ENCODE data around the gene LAPTM5. TPM values are rescaled to one million over a fixed set of nuclear protein-coding genes. Genes with fewer than 3 reads are reported as not detected.

LAPTM5 gene
- total and polyA plus RNA-seq, 4 donors = 18.0 to 46.2 (median 28.1) TPM

DNA sequence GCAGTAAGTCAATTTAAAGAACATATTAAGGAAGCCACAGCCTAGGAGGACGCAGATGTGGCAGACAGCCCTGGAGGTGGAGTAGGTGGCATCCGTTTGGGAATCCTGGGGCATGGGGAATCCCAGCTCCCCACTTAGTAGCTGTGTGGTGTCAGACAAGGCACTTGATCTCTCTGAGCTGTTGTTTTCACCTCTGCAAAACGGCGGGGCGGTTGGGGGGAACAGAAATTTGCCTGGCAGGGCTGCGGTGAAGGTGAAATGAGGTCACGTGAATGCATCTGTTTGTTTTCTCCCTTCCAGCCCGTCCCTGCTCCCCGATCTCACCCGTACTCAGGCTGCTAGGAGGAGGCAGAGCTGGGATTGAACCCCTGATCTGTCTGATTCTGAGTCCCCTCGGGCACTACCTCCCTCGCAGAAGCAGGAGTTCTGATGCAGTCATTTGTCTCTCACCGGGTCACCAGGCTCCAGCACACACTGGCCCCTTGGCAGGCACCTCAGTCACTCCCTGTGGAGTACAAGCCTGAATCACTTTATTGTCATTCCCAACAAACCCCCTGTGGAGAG, 2.2 kb upstream of the LAPTM5 start:
- H3K9me3 ChIP-seq (ENCODE audit: control insufficient read depth in 4 of 4, low read length in 3 of 4) = no peaks in the 10 kb centered on the region
- no peak overlapping the region for H3K4me3 ChIP-seq (ENCODE audit: low read depth in 1 of 3, low read length in 3 of 3)

DNA sequence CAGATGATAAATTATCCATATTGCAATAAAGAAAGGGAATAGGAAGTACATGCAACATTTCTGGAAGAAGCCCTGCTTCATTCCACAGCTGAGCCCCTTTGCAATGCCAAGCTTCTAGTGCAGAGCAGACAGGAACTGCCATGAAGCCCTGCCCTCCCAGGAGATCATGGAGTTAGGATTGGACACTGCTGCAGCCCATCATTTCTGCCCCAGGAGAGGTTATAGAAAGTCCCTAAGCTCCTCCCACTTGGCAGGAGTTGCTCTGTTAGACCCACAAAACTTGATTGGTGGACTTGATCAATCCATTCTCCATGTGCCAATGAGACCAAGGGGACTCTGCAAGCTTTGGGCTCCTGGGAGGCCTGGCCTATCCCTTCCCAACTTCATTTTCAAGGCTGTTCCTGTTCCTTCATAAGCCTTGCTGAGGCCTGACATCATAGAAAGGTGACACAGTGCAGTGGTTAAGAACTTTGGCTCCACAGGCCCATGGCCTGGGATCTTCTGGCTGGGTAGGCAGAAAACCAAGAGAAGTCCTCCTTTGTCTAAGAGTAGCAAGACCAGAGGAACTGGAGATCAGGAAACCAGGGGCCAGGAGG, 1.3 kb upstream of the LAPTM5 start:
- Histone ChIP-seq H3K9ac (ENCODE audit: low read depth in 1 of 2, low read length in 2 of 2) (no peak overlapping the region), H3K9me3 (ENCODE audit: control insufficient read depth in 4 of 4, low read length in 3 of 4) (no peaks in the 10 kb centered on the region), H3K27ac (ENCODE audit: low read depth in 1 of 2, low read length in 2 of 2) (no peak overlapping the region), H3K4me1 (ENCODE audit: control insufficient read depth in 4 of 4, insufficient read depth in 4 of 4, low read length in 3 of 4) (peaks cover 0 to 7% (median 0%) of the 10 kb centered on the region in 4 donors), H3K36me3 (ENCODE audit: control insufficient read depth in 4 of 4, insufficient read depth in 3 of 4, low read depth in 1 of 4, low read length in 3 of 4) (no peaks in the 10 kb centered on the region), H3K4me3 (ENCODE audit: low read depth in 1 of 3, low read length in 3 of 3) (no peak overlapping the region), H3K27me3 (ENCODE audit: control insufficient read depth in 4 of 4, insufficient read depth in 4 of 4, low read length in 3 of 4) (no peaks in the 10 kb centered on the region)
- no peak for DNase-seq (ENCODE audit: low spot score)
- TF ChIP-seq, protein P1, sequence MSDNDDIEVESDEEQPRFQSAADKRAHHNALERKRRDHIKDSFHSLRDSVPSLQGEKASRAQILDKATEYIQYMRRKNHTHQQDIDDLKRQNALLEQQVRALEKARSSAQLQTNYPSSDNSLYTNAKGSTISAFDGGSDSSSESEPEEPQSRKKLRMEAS (IDR thresholded peaks at IDR 0.05) = no peak
- TF ChIP-seq YY1 (IDR thresholded peaks at IDR 0.05) (no peak), RXRA (IDR thresholded peaks at IDR 0.05) (no peak), EGR1 (IDR thresholded peaks at IDR 0.05; ENCODE audit: low read depth in 2 of 2) (no peak), SP1 (IDR thresholded peaks at IDR 0.05) (no peak), RAD21 (IDR thresholded peaks at IDR 0.05) (no peak), GABPA (IDR thresholded peaks at IDR 0.05 in 1 of 2, conservative IDR thresholded peaks at IDR 0.05 in 1 of 2) (no peak), HNF4A (conservative IDR thresholded peaks at IDR 0.05) (no peak), TAF1 (conservative IDR thresholded peaks at IDR 0.05) (no peak), HNF4G (IDR thresholded peaks at IDR 0.05) (no peak), FOXA1 (IDR thresholded peaks at IDR 0.05) (no peak)
- TF ChIP-seq, protein P2, sequence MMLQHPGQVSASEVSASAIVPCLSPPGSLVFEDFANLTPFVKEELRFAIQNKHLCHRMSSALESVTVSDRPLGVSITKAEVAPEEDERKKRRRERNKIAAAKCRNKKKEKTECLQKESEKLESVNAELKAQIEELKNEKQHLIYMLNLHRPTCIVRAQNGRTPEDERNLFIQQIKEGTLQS (IDR thresholded peaks at IDR 0.05) = no peak
- TF ChIP-seq, protein P3, sequence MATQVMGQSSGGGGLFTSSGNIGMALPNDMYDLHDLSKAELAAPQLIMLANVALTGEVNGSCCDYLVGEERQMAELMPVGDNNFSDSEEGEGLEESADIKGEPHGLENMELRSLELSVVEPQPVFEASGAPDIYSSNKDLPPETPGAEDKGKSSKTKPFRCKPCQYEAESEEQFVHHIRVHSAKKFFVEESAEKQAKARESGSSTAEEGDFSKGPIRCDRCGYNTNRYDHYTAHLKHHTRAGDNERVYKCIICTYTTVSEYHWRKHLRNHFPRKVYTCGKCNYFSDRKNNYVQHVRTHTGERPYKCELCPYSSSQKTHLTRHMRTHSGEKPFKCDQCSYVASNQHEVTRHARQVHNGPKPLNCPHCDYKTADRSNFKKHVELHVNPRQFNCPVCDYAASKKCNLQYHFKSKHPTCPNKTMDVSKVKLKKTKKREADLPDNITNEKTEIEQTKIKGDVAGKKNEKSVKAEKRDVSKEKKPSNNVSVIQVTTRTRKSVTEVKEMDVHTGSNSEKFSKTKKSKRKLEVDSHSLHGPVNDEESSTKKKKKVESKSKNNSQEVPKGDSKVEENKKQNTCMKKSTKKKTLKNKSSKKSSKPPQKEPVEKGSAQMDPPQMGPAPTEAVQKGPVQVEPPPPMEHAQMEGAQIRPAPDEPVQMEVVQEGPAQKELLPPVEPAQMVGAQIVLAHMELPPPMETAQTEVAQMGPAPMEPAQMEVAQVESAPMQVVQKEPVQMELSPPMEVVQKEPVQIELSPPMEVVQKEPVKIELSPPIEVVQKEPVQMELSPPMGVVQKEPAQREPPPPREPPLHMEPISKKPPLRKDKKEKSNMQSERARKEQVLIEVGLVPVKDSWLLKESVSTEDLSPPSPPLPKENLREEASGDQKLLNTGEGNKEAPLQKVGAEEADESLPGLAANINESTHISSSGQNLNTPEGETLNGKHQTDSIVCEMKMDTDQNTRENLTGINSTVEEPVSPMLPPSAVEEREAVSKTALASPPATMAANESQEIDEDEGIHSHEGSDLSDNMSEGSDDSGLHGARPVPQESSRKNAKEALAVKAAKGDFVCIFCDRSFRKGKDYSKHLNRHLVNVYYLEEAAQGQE (IDR thresholded peaks at IDR 0.05) = no peak
- TF ChIP-seq, protein P4, sequence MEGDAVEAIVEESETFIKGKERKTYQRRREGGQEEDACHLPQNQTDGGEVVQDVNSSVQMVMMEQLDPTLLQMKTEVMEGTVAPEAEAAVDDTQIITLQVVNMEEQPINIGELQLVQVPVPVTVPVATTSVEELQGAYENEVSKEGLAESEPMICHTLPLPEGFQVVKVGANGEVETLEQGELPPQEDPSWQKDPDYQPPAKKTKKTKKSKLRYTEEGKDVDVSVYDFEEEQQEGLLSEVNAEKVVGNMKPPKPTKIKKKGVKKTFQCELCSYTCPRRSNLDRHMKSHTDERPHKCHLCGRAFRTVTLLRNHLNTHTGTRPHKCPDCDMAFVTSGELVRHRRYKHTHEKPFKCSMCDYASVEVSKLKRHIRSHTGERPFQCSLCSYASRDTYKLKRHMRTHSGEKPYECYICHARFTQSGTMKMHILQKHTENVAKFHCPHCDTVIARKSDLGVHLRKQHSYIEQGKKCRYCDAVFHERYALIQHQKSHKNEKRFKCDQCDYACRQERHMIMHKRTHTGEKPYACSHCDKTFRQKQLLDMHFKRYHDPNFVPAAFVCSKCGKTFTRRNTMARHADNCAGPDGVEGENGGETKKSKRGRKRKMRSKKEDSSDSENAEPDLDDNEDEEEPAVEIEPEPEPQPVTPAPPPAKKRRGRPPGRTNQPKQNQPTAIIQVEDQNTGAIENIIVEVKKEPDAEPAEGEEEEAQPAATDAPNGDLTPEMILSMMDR (IDR thresholded peaks at IDR 0.05; ENCODE audit: low read depth, low read length, missing input control) = no peak
- TF ChIP-seq, protein P5, sequence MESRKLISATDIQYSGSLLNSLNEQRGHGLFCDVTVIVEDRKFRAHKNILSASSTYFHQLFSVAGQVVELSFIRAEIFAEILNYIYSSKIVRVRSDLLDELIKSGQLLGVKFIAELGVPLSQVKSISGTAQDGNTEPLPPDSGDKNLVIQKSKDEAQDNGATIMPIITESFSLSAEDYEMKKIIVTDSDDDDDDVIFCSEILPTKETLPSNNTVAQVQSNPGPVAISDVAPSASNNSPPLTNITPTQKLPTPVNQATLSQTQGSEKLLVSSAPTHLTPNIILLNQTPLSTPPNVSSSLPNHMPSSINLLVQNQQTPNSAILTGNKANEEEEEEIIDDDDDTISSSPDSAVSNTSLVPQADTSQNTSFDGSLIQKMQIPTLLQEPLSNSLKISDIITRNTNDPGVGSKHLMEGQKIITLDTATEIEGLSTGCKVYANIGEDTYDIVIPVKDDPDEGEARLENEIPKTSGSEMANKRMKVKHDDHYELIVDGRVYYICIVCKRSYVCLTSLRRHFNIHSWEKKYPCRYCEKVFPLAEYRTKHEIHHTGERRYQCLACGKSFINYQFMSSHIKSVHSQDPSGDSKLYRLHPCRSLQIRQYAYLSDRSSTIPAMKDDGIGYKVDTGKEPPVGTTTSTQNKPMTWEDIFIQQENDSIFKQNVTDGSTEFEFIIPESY (IDR thresholded peaks at IDR 0.05) = no peak

More for the DNA sequence above, 2.2 kb upstream of the LAPTM5 start:
- H3K27me3 ChIP-seq (ENCODE audit: control insufficient read depth in 4 of 4, insufficient read depth in 4 of 4, low read length in 3 of 4) = no peaks in the 10 kb centered on the region
- no peak overlapping the region for H3K27ac ChIP-seq (ENCODE audit: low read depth in 1 of 2, low read length in 2 of 2)
- H3K9ac ChIP-seq (ENCODE audit: low read depth in 1 of 2, low read length in 2 of 2) = no peak overlapping the region
- no peak for DNase-seq (ENCODE audit: low spot score)
- peaks cover 0 to 7% (median 0%) of the 10 kb centered on the region in 4 donors for H3K4me1 ChIP-seq (ENCODE audit: control insufficient read depth in 4 of 4, insufficient read depth in 4 of 4, low read length in 3 of 4)
- WGBS = 88% methylated on average over 13 of the region's 13 CpGs
- TF ChIP-seq SP1 (IDR thresholded peaks at IDR 0.05) (no peak), JUND (IDR thresholded peaks at IDR 0.05) (no peak), RXRA (IDR thresholded peaks at IDR 0.05) (no peak), YY1 (IDR thresholded peaks at IDR 0.05) (no peak)
- H3K36me3 ChIP-seq (ENCODE audit: control insufficient read depth in 4 of 4, insufficient read depth in 3 of 4, low read depth in 1 of 4, low read length in 3 of 4) = no peaks in the 10 kb centered on the region
